Fibroblast of lung (primary cell): Measurements from ENCODE around the gene SHQ1. TPM values are rescaled to one million over a fixed set of nuclear protein-coding genes. Genes with fewer than 3 reads are reported as not detected.

Source experiments
- DNase-seq, 2 donors: peaks; one replicate each; pipeline versions ENCODE4 v3.0.0 to v3.0.0-alpha.2; 2010; ENCODE audit warnings: low read depth in 2 of 2
- H2AFZ ChIP-seq: 2 replicates; pipeline ENCODE4 v1.5.1; 2012; ENCODE audit warnings: low read length, control low read depth, inconsistent platforms
- H3K27ac ChIP-seq: 2 replicates; pipeline ENCODE4 v1.5.1; 2011; ENCODE audit warnings: low read length, control low read depth; ENCODE audit not compliant: insufficient read depth
- H3K27me3 ChIP-seq: 2 replicates; pipeline ENCODE4 v1.5.1; 2011; ENCODE audit warnings: mild to moderate bottlenecking, low read length; ENCODE audit not compliant: control insufficient read depth, insufficient read depth
- H3K36me3 ChIP-seq: 2 replicates; pipeline ENCODE4 v1.5.1; 2011; ENCODE audit warnings: low read length; ENCODE audit not compliant: control insufficient read depth, insufficient read depth
- H3K4me1 ChIP-seq: 2 replicates; pipeline ENCODE4 v1.5.1; 2011; ENCODE audit warnings: low read length; ENCODE audit not compliant: control insufficient read depth, insufficient read depth; ENCODE audit errors: extremely low read depth
- H3K4me2 ChIP-seq: 2 replicates; pipeline ENCODE4 v1.5.1; 2011; ENCODE audit warnings: low read length, control low read depth; ENCODE audit not compliant: insufficient read depth; ENCODE audit errors: extremely low read depth
- H3K4me3 ChIP-seq, 4 experiments: fragments of 200-600 bp in 1 of 4; sonication (generic) in 1 of 4; replicated peaks in 1 of 4; 2 replicates each; pipeline ENCODE4 v1.5.1; 2011 to 2016; ENCODE audit warnings: low read length in 4 of 4, low read depth in 3 of 4, mild to moderate bottlenecking in 3 of 4, control low read depth in 2 of 4, inconsistent platforms in 1 of 4, mixed read lengths in 1 of 4; ENCODE audit not compliant: insufficient read depth in 1 of 4; ENCODE audit errors: control extremely low read depth in 1 of 4
- H3K79me2 ChIP-seq: 2 replicates; pipeline ENCODE4 v1.5.1; 2012; ENCODE audit warnings: mild to moderate bottlenecking, low read length, inconsistent platforms; ENCODE audit not compliant: control insufficient read depth, insufficient read depth
- H3K9ac ChIP-seq: 2 replicates; pipeline ENCODE4 v1.5.1; 2011; ENCODE audit warnings: mild to moderate bottlenecking, low read length, control low read depth; ENCODE audit not compliant: insufficient read depth
- H3K9me3 ChIP-seq: 2 replicates; pipeline ENCODE4 v1.5.1; 2012; ENCODE audit warnings: low read depth, low read length; ENCODE audit not compliant: control insufficient read depth, insufficient read depth
- H4K20me1 ChIP-seq: 2 replicates; pipeline ENCODE4 v1.5.1; 2011; ENCODE audit warnings: low read length; ENCODE audit not compliant: control insufficient read depth, insufficient read depth; ENCODE audit errors: extremely low read depth
- CTCF ChIP-seq, 2 donors: IDR thresholded peaks in 1 of 2; conservative IDR thresholded peaks in 1 of 2; 1 replicate in 1 of 2; 2 replicates in 1 of 2; pipeline ENCODE4 v1.5.1; 2011 to 2012; ENCODE audit warnings: low read length in 2 of 2, control low read depth in 1 of 2, inconsistent platforms in 1 of 2, low read depth in 1 of 2, mild to moderate bottlenecking in 1 of 2
- EZH2 ChIP-seq: IDR thresholded peaks from 2 replicates; pipeline ENCODE4 v1.5.1; 2012; ENCODE audit warnings: low read length, control low read depth, mild to moderate bottlenecking; ENCODE audit errors: missing control alignments
- polyA plus RNA-seq, 2 donors: library from polyadenylated mRNA; depleted of rRNA in 1 of 2; stranded (reverse) in 1 of 2; unstranded in 1 of 2; fragments of >200 nt; gene quantifications; 2 replicates each; pipeline ENCODE4 v1.2.1, GENCODE V29; 2011 to 2012; ENCODE audit warnings: missing spikeins in 1 of 2
- total RNA-seq: library from RNA; depleted of rRNA; stranded (reverse); fragments of >200 nt; gene quantifications from 2 replicates; pipeline ENCODE4 v1.2.1, GENCODE V29; 2014

Gene SHQ1
- total and polyA plus RNA-seq, 2 donors (not counting 1 experiment from before 2014, with no cell fraction given) = 12.2 to 15.5 TPM

GRCh38 chr3:72708441-72708840 is 139.8 kb downstream of the SHQ1 start:
- H3K9ac ChIP-seq = no peak overlapping the region
- H3K4me1 ChIP-seq = no peaks in the 10 kb centered on the region
- H3K27ac ChIP-seq = no peak overlapping the region
- H4K20me1 ChIP-seq = no peaks in the 10 kb centered on the region
- H3K36me3 ChIP-seq = no peaks in the 10 kb centered on the region
- no peak for TF ChIP-seq CTCF (conservative IDR thresholded peaks at IDR 0.05 in 1 of 2, IDR thresholded peaks at IDR 0.05 in 1 of 2; ENCODE audit: low read depth in 1 of 2, low read length in 2 of 2)
- no peak for TF ChIP-seq EZH2
- no peak for DNase-seq
- no peaks in the 10 kb centered on the region for H3K79me2 ChIP-seq
- no peaks in the 10 kb centered on the region for H3K9me3 ChIP-seq
- no peaks in the 10 kb centered on the region for H3K27me3 ChIP-seq
- no peak overlapping the region for H2AFZ ChIP-seq
- no peak overlapping the region for H3K4me2 ChIP-seq
- H3K4me3 ChIP-seq = no peak overlapping the region

- Histone ChIP-seq H2AFZ (no peak overlapping the region), H3K27ac (no peak overlapping the region), H3K79me2 (no peaks in the 10 kb centered on the region), H3K9me3 (no peaks in the 10 kb centered on the region), H3K4me1 (no peaks in the 10 kb centered on the region), H3K4me2 (no peak overlapping the region), H3K27me3 (peaks cover 3% of the 10 kb centered on the region), H4K20me1 (no peaks in the 10 kb centered on the region), H3K36me3 (no peaks in the 10 kb centered on the region), H3K9ac (no peak overlapping the region), H3K4me3 (no peak overlapping the region)
- TF ChIP-seq EZH2 (no peak), CTCF (conservative IDR thresholded peaks at IDR 0.05 in 1 of 2, IDR thresholded peaks at IDR 0.05 in 1 of 2; ENCODE audit: low read depth in 1 of 2, low read length in 2 of 2) (no peak)
- no peak for DNase-seq
These were observed 145.2 kb downstream of the SHQ1 start for GRCh38 chr3:72702997-72703396.

DNA sequence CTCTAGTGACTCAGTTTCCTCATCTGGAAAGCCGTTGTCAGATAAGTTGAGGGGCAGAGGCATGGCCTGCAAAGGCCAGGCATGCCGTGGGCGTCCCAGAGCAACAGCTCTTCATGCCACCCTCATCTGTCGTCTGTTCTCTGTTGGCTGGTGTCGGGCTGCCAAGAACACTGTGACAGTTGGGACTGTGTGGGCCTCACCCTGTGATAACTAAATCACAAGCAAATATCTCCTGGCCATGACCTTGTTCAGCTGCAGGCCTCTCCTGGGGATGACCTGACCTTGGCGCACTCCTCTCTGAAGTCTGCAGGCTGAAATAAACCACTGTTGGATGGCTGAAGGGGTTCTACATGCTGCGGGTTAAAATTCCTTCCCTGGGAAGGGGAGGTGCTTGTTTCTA is 145.9 kb downstream of the SHQ1 start:
- no peaks in the 10 kb centered on the region for H3K36me3 ChIP-seq
- peaks cover 3% of the 10 kb centered on the region for H3K27me3 ChIP-seq
- DNase-seq = no peak
- H4K20me1 ChIP-seq = no peaks in the 10 kb centered on the region
- no peak overlapping the region for H3K4me2 ChIP-seq
- H3K79me2 ChIP-seq = no peaks in the 10 kb centered on the region
- H3K4me3 ChIP-seq = no peak overlapping the region
- no peak overlapping the region for H3K27ac ChIP-seq
- H3K4me1 ChIP-seq = no peaks in the 10 kb centered on the region
- TF ChIP-seq EZH2 = no peak
- TF ChIP-seq CTCF (conservative IDR thresholded peaks at IDR 0.05 in 1 of 2, IDR thresholded peaks at IDR 0.05 in 1 of 2; ENCODE audit: low read depth in 1 of 2, low read length in 2 of 2) = no peak
- H3K9me3 ChIP-seq = no peaks in the 10 kb centered on the region
- no peak overlapping the region for H3K9ac ChIP-seq
- no peak overlapping the region for H2AFZ ChIP-seq
